CD4-positive, alpha-beta T cell treated with Interleukin-15 for 4 hours (primary cell): ENCODE results near the gene GPR4.
"Not testable (repeated sequence)": the region's sequence is repeated elsewhere in the genome, so short reads cannot be mapped to it uniquely, and the experiment has no call there.

Experiments
- DNase-seq: peaks from one replicate; pipeline ENCODE4 v3.0.0-alpha.2; 2020; ENCODE audit warnings: low spot score

The GPR4 gene

GRCh38 chr19:45621976-45622503 is 20.0 kb upstream of the GPR4 start:
- no peak for DNase-seq

GRCh38 chr19:45621389-45621788 is 19.4 kb upstream of the GPR4 start:
- DNase-seq: no peak

- no peak for DNase-seq
Observed at GRCh38 chr19:45616704-45617017, 14.6 kb upstream of the GPR4 start.

GRCh38 chr19:45615795-45616703 is 14.0 kb upstream of the GPR4 start:
- peak; percentile 63 for DNase-seq

- DNase-seq: not testable (repeated sequence)
Observed at GRCh38 chr19:45615056-45615455, 13.0 kb upstream of the GPR4 start.

GRCh38 chr19:45613926-45614725 is 12.1 kb upstream of the GPR4 start:
- peak; percentile 42 for DNase-seq

GRCh38 chr19:45608948-45609347 is 6.9 kb upstream of the GPR4 start:
- no peak for DNase-seq

- peak; percentile 43 for DNase-seq
Observed at GRCh38 chr19:45607071-45608029, 5.3 kb upstream of the GPR4 start.

- no peak for DNase-seq
Observed at GRCh38 chr19:45601115-45601514, 897 bp downstream of the GPR4 start.

- DNase-seq: no peak
Observed at GRCh38 chr19:45600340-45600885, 1.6 kb downstream of the GPR4 start.

- DNase-seq: no peak
Observed at GRCh38 chr19:45599286-45599685, 2.7 kb downstream of the GPR4 start.

- no peak for DNase-seq
Observed at GRCh38 chr19:45598267-45599001, 3.6 kb downstream of the GPR4 start.

- no peak for DNase-seq
Observed at GRCh38 chr19:45597425-45598111, 4.4 kb downstream of the GPR4 start.

- DNase-seq: no peak
Observed at GRCh38 chr19:45595814-45596213, 6.2 kb downstream of the GPR4 start.

GRCh38 chr19:45593520-45593919 is 8.5 kb downstream of the GPR4 start:
- no peak for DNase-seq

GRCh38 chr19:45592366-45592765 is 9.6 kb downstream of the GPR4 start:
- no peak for DNase-seq

GRCh38 chr19:45591638-45592005 is 10.4 kb downstream of the GPR4 start:
- no peak for DNase-seq

GRCh38 chr19:45591004-45591637 is 10.9 kb downstream of the GPR4 start:
- peak; percentile 31 for DNase-seq

GRCh38 chr19:45590300-45591003 is 11.6 kb downstream of the GPR4 start:
- no peak for DNase-seq
